Urothelium cell line (cell line): Measurements from ENCODE around the gene NTRK1.

Experiments used
- DNase-seq: peaks from one replicate; pipeline ENCODE4 v3.0.0; 2011; ENCODE audit warnings: low spot score, mixed read lengths
- FAIRE-seq: peaks from 2 replicates; lab custom pipeline; 2011; peaks lifted over from hg19 to GRCh38; lab: Jason Lieb, UNC

Gene NTRK1

DNA sequence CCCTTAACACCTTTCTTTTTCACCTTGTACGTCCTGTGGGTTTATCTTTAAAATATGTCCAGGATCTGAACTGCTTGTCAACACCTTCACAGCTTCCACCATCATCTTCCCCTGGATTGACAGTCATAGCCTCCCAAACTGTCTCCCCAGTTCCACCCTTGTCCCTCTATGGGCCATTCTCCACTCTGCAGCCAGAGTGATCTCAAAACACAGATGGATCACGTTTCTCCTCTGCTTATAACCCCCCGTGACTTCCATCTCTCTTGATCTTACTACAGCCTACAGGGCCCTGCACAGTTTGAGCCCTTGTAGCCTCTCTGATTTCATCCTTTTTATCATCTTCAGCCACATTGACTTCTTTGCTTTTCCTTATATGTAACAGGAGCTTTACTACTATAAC is 6.0 kb upstream of the NTRK1 start:
- DNase-seq: no peak
- no peak for FAIRE-seq

DNA sequence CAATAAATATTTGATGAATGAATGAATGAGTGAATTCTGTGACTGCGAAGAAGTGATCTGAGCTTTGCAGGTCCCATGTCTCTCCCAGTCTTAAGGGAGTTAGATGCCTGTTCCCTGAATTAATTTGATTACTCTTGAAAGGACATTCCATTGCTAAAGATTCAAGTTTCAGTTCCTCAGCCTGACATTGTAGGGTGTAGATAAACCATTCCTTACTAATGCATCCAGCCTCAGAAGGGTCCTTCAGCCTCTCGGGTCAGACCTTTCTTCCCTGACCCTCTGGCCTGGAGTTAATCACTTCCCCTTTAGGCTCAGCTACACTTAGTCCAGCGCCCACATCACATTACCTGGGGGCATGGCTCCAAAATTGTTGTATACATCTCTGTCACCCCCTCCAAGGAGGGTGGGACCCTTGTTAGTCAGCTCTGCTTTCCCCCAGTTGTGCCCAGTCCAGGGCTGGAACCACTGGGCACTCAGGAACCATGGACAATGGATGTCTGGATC is 4.3 kb upstream of the NTRK1 start:
- FAIRE-seq: no peak

DNA sequence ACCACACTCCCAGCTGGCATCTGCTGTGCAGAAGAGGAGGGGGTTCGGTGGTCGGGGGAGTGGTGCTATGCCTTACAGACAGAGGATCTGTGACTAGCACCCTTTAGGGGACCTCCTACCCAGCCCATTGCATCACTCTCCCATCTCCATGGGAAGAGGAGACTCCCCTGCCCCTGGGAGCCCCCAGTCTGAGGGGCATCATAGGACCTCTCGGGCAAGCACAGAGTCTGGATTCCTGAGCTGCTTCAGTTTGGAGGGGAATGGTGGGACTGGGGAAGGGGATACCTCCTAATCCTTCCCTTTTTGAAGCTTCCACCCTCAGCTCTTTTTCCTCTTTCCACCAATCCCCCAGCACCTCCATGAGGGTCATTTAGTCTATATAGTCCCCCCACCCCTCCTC is 3.1 kb upstream of the NTRK1 start:
- FAIRE-seq: no peak
- DNase-seq: no peak

More for the DNA sequence above, 4.3 kb upstream of the NTRK1 start:
- DNase-seq: no peak

DNA sequence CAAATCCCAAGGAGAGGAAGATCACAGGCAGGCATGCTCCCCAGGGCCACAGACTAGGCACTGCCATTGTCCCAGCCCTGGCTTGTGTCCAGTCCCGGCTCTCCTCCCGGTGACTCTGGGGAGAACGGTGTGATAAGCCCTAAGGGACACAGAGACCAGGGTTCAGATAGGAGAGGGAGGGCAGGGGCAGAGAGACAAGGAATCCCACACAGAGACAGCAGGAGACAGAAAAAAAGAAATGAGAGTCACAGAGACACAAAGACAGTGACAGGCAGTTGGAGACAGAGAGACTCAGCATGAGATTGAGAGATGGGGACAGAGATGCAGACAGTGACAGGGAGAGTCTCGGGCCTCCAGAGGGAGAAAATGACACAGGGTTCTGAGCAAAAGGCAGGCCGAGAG is 2.1 kb upstream of the NTRK1 start:
- FAIRE-seq: no peak

DNA sequence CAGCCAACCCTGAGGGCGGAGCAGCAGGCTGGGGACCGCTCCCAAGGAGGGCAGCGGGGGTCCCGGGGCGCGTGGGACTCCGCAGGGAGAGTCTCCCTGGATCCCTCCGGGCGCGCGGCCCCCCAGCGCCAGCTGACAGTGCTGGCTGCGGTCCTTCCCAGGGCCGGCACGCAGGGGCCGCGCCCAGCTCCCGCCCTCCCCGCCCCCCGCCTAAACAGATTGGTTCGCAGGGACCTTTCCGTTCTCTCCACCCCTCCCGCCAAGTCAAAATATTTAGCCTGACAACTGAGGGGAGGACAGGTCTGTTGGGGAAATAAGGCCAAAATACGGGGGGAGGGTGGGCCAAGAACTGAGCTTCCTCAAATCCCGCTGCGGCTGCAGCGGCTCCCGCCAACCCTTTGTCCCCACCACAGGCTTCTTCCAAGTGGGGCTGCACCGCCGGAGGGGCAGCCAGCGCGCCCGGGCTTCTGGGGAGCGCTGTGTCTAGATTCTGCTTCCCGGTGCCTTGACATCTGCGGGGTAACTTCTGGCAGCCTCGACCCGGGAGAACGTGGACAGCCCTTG is 1.6 kb upstream of the NTRK1 start, which contains the start of gene INSRR:
Gene INSRR (minus strand): TSS at position 159 of the 564 bp plus-strand sequence. CDS start 496 bp downstream, outside the sequence.
- DNase-seq: no peak

More for the DNA sequence above, 2.1 kb upstream of the NTRK1 start:
- no peak for DNase-seq

DNA sequence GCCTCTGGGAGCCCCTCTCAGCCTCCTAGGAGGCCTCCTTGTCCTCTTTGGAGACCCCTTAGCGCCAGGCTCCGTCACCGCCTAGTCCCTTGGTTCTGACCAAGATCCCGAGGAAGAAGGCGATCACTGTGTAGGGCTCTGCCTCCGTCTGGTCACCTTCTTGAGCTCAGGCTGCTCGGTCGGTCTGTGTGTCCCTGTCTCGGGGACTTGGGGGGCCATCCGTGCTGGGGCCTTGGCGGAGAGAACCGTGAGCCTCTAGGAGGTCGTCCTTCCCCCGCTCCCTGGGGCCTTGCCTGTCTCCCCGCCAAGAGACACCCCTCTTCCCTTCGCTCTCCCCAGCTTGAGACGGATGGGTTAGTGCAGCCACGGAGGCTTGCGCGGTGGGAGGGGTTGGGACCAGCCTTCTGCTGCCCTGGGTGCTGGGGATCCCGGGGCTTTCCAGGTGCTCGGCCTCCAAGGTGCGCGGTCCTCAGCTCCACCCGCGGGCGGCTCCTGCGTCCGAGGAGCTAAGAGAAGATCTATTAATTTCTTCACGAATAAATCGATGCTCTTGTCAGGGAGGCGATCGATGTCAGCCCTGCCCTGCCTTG is 1.0 kb upstream of the NTRK1 start:
- no peak for DNase-seq
- FAIRE-seq: no peak

More for the DNA sequence above, 1.6 kb upstream of the NTRK1 start, which contains the start of gene INSRR:
- FAIRE-seq: no peak

DNA sequence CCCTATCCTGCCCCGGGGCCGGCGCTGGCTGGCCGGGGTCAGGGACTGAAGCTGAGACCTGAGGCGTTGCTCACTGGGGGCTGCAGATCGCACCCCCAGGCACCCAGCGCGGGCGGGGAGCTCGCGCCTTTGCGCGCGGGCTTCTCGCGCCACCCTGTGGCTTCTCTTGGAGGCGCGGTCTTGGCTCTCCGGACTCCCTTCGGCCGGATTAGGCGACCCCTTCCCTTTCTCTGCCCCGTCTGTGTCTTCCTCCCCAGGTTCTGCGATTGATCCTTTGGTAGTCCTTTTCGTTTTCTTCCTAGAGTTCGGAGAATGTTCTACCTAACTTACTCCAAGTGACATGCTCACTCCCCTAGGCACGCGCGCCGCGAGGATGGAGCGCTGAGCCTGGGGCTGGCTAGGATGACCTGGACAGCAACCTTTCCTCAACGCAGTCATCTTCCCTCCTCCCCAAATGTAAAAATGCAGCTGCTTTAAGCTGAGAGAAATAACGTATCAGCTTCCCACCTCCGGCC is 495 bp upstream of the NTRK1 start:
- DNase-seq: peak; percentile 44
- no peak for FAIRE-seq

DNA sequence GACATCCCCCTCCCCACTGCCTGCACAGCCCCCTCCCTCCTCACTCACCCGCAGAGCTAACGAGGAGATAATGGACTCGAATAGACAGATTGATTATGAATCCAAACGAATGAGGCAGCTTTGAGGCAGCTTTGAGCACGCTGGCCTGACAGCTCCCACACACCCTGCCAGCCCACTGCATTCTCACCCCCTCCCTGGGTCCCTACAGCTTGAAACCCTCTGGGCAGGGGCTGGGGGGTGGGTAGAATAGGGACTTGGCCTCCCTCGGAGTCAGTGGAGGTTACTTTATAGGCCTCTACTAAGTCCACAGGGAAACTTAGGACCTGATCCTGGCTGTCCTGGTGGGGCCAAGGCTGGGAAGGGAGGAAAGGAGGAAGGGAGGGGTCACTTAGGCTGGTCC is 1.9 kb downstream of the NTRK1 start:
- FAIRE-seq: no peak
- no peak for DNase-seq

DNA sequence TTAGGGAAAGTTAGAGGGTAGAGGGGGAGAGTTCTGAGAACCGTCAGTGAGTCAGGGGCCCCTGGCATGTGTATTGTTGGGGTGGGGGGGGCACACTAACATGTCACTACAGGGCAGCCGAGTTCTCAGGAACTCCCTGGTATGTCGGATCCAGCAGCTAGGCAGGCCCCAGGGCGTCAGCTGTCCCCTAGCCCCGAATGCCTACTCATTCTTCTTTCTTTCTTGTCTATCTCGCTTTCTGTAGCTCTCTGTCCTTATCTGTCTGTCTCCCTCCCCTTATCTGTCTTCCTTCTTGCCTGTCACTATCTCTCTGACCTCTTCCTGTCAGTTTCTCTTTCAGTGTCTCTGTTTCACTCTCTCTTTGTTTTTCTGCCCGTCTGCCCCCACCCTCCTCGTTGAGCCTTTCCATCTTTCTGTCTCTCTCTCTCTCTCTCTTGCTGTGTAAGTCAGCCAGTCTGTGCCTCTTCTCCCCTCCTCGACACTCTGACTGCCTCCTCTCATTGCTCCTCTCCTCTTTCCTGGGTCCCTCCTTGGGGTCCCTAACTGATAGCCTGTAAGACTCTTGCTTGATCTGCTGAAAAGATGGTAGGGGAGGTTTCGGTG is 2.4 kb downstream of the NTRK1 start:
- no peak for FAIRE-seq

DNA sequence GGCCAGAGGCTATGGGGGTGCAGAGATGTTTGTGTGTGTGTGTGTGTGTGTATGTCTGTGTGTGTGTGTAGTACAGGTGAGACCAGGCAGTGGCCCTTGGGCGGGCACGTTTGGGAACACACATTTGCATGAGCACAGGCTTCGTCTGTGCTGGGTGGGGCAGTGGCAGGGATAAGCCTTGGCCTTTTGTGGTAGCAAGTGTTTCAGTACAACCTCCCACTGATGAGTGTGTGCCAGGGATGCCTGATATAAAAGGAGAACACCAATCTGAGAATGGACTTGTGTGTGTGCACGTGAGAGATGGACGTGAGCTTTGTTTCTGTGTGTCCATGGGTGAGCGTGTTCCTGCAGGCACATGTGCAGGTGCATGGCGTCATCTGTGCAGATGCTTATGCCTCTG is 3.0 kb downstream of the NTRK1 start:
- DNase-seq (no peak), FAIRE-seq (no peak)

More for the DNA sequence above, 2.4 kb downstream of the NTRK1 start:
- no peak for DNase-seq

DNA sequence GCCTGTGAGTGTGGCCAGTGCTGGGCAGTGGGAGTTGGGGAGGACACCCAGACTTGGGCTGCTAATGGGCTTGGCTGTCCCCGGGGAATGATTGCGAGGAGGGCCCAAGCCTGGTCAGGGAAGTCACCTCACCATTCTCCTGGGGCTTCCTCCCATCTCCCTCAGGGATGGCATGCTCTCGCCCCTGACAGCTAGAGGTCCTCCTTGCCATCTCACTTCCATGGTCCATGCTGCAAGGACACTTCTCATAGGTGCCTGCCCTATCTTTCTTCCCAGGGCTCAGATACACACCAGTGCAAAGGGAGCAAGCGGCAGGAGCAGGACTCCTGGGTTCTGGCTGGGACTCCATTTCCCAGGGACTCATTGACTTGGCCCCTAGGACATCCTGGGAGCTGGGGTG is 4.1 kb downstream of the NTRK1 start:
- DNase-seq (no peak), FAIRE-seq (no peak)

DNA sequence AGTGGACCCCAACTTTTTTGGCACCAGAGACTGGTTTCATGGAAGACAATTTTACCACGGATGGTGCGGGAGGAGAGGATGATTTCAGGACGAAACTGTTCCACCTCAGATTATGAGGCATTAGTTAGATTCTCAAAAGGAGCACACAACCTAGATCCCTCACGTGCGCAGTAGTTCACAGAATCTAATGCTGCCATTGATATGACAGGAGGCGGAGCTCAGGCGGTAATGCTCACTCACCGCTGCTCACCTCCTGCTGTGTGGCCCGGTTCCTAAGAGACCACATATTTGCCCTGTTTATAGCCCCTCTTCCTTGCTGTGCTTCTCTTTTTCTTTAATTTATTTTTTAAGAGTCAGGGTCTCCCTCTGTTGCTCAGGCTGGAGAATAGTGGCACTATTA is 4.6 kb downstream of the NTRK1 start:
- FAIRE-seq (no peak), DNase-seq (no peak)

DNA sequence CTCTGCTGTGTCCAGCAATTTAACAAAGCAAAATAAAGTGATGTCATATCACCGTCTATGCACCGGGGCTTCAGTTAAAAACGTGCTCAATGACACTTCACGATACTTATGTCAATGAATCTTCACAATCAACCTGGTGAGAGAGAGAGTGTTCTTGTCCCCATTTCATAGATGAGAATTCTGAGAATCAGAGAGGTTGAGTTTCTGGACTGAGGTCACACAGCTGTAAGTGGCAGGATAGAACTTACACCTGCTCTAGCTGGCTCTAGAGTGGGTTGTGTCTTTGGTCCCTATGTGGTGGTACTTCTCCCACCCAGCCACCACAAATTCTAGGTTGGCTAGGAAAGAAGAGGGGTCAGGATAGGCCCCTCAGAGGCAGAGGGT is 5.2 kb downstream of the NTRK1 start:
- FAIRE-seq: no peak
- DNase-seq: no peak

DNA sequence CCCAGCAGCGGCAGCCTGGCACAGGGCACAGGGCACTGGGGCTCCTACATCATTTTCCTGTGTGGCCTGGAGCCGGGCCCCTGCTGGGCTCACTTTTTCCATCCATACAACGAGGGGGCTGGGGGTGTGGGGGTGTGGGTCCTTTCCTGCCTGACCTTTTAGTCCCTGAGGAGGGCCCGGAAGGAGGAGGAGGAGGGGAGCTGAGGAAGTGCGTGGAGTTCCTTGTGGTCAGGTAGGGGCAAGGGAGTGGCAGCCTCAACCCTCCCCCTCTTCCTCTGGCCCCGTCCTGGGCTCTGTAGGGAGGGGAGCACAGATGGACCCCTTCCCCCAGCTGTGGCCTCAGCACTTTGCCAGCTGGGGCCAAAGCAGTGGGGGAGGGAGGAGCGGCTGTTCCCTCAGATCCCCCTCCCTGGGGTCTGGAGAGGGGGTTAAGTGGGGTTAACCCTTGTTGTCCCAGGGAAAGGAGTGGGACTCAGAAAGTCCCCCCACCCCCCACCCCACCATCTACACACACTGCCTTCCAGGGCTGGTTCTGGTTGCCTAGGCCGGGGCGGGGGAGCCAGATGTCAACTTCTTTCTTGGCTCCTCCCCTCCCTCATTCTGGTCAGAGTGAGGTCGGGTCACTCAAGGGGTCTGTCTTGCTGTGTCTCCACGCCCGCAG is 5.7 kb downstream of the NTRK1 start:
- FAIRE-seq (no peak), DNase-seq (peak; percentile 31)

DNA sequence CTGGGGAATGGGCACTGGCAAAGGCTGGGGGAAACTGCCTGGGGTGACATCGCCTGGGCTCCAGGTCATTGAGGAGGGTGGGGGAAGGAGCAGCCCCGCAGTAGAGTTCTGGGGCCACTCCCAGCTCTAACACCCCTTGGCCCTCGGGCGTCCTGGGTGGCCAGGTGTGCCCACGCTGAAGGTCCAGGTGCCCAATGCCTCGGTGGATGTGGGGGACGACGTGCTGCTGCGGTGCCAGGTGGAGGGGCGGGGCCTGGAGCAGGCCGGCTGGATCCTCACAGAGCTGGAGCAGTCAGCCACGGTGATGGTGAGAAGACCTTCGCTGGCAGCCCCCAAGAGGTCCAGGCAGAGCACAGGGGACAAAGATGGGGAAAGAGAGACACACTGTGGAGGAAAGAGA is 7.7 kb downstream of the NTRK1 start:
- no peak for FAIRE-seq

DNA sequence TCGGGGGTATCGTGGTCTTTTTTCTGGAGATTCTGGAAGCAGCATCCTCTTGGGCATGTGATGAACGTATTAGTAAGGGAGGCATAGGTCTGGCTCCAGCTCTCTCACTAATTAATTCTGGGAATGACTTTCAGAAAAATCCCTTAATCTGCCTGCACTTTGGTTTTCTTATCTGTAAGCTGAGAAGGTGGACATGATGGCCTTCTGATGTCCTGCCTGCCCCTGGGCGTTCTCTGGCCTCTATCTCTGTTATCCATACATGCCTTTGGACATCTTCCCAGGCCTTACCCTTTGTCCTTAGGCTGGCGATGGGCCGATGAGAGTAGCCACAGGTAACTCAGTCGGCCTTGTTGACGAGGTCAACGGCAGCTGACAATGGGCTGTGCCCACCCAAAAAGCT is 8.8 kb downstream of the NTRK1 start:
- no peak for FAIRE-seq
- DNase-seq: no peak

More for the DNA sequence above, 7.7 kb downstream of the NTRK1 start:
- DNase-seq: no peak

DNA sequence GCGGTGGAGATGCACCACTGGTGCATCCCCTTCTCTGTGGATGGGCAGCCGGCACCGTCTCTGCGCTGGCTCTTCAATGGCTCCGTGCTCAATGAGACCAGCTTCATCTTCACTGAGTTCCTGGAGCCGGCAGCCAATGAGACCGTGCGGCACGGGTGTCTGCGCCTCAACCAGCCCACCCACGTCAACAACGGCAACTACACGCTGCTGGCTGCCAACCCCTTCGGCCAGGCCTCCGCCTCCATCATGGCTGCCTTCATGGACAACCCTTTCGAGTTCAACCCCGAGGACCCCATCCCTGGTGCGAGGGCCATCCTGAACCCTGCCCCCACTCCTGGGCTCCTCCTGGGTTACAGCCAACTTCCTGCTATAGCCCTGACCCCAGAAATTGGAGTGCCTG is 13.0 kb downstream of the NTRK1 start:
- DNase-seq (no peak), FAIRE-seq (no peak)

DNA sequence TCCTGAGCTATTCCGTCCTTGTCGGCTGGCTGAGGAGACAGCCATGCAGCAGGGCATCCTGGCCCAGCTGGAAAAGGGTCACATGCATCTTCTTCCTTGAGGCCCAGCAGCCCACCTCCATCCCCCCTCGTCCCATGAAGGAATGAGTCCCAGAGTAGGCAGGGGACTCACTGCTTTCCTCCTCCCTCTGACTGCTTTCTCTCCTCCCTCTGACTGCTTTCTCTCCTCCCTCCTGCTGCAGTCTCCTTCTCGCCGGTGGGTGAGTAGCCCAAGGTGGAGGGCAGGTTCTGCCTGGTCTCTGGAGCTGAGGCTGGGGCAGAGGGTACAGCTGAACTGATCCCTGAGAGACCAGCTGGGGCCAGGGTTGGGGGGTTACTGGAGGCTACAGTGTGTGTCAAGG is 13.5 kb downstream of the NTRK1 start:
- FAIRE-seq: no peak
- no peak for DNase-seq

DNA sequence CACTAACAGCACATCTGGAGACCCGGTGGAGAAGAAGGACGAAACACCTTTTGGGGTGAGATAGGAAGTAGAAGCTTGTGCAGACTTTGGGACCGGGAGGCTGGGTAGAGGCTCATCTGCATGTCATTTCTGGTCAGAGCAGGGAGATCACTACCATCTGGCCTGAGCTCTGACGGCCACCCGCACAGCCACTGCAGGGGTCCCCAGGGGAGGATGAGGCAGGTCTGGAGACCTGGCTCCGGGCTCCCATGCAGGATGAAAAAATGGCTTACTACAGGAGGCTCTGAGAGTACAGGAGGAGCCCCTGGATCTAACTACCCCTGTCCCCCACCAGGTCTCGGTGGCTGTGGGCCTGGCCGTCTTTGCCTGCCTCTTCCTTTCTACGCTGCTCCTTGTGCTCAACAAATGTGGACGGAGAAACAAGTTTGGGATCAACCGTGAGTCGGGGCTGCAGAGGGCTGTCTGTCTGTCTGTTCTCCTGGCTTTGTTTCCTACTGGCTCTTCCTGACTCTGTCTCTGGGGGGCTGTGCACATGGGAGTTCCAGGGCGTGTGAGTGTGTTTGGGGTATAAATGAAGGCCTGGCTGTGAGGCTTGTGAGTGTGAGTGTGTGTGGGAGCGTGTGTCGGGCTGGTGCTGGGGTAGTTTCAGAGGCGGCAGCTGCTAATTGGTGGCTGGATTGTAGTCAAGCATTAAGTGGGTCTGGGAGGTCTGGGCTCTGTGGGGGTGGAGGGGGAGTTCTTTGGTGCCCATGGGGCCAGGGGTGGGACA is 14.1 kb downstream of the NTRK1 start:
- FAIRE-seq (no peak), DNase-seq (no peak)

DNA sequence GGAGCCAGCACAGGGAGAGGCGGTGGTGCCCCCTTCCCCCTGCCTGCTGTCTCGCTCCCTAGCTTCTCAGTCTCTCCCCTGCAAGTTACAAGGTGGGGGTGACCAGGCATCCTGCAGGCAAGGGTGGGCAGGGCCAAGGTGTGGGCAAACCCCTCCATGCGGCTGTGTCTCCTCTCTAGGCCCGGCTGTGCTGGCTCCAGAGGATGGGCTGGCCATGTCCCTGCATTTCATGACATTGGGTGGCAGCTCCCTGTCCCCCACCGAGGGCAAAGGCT is 14.6 kb downstream of the NTRK1 start:
- no peak for DNase-seq
- no peak for FAIRE-seq

DNA sequence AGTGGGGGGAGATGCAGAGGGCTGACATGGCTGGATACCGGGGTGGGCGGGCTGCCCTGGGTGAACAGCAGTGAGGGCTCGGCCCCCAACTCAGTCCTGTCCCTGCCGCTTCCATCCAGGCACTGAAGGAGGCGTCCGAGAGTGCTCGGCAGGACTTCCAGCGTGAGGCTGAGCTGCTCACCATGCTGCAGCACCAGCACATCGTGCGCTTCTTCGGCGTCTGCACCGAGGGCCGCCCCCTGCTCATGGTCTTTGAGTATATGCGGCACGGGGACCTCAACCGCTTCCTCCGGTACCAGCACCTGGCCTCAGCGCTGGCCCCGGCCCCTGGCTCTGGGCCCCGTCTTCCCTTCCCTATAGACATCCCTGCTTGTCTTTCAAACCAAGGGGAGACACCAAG is 15.6 kb downstream of the NTRK1 start:
- DNase-seq: no peak
- no peak for FAIRE-seq
